Tibial artery (tissue), 4 donors: ENCODE measurements around the gene DMXL1.
"Not testable (repeated sequence)": the region's sequence is repeated elsewhere in the genome, so short reads cannot be mapped to it uniquely, and the experiment has no call there.

Source experiments
- DNase-seq, 2 donors: peaks; one replicate each; pipeline ENCODE4 v3.0.0-alpha.2; 2019
- H3K27ac ChIP-seq, 2 donors: fragments of 200-600 bp; sonication (generic) in 1 of 2; 1 replicate in 1 of 2; 2 replicates in 1 of 2; pipeline ENCODE4 v1.5.1; 2018 to 2019; ENCODE audit warnings: mild to moderate bottlenecking in 1 of 2
- H3K27me3 ChIP-seq, 2 donors: fragments of 200-600 bp; sonication (generic) in 1 of 2; one replicate each; pipeline versions ENCODE4 v1.5.1 to v1.6.0; 2016 to 2019
- H3K36me3 ChIP-seq, 3 donors: fragments of 200-600 bp; sonication (generic) in 2 of 3; one replicate each; pipeline ENCODE4 v1.5.1; 2016 to 2019; ENCODE audit warnings: mild to moderate bottlenecking in 2 of 3
- H3K4me1 ChIP-seq, 4 donors: fragments of 200-600 bp; sonication (generic) in 2 of 4; 1 replicate in 3 of 4; 2 replicates in 1 of 4; pipeline ENCODE4 v1.5.1; 2016 to 2019
- H3K4me3 ChIP-seq, 2 donors: fragments of 200-600 bp; sonication (generic) in 1 of 2; 1 replicate in 1 of 2; 2 replicates in 1 of 2; pipeline ENCODE4 v1.5.1; 2018 to 2019; ENCODE audit warnings: mild to moderate bottlenecking in 2 of 2
- H3K9me3 ChIP-seq, 3 donors: fragments of 200-600 bp; sonication (generic) in 1 of 3; one replicate each; pipeline ENCODE4 v1.5.1; 2016 to 2019
- CTCF ChIP-seq, 2 experiments: fragments of 200-600 bp in 1 of 2; fragments of 450-650 bp in 1 of 2; IDR thresholded peaks; one replicate each; pipeline ENCODE4 v1.5.1; 2017 to 2019; ENCODE audit warnings: antibody characterized with exemption in 2 of 2, mild to moderate bottlenecking in 1 of 2, moderate library complexity in 1 of 2
- intact Hi-C: fragments of 100-400 bp; cut with DNase I; formaldehyde crosslinking; loops from one replicate; pipeline ENCODE4 v1.15.0; 2023; ENCODE audit warnings: low total_unique reads

Gene DMXL1

GRCh38 chr5:119176785-119177184 is 105.9 kb downstream of the DMXL1 start:
- H3K27ac ChIP-seq, result no peak overlapping the region
- H3K27me3 ChIP-seq, result no peaks in the 10 kb centered on the region
- H3K4me3 ChIP-seq, result no peak overlapping the region
- intact Hi-C loops, result no loop called here
- no peak for TF ChIP-seq CTCF (IDR thresholded peaks at IDR 0.05)
- peaks cover 5 to 21% (median 13%) of the 10 kb centered on the region in 3 donors for H3K36me3 ChIP-seq
- no peaks in the 10 kb centered on the region for H3K9me3 ChIP-seq
- H3K4me1 ChIP-seq, result no peaks in the 10 kb centered on the region
- no peak for DNase-seq

- Histone ChIP-seq H3K9me3 (no peaks in the 10 kb centered on the region), H3K36me3 (peaks cover 5 to 17% (median 11%) of the 10 kb centered on the region in 3 donors), H3K27ac (no peak overlapping the region), H3K4me1 (no peaks in the 10 kb centered on the region), H3K27me3 (no peaks in the 10 kb centered on the region), H3K4me3 (no peak overlapping the region)
- DNase-seq, result no peak
- intact Hi-C loops, result no loop called here
- no peak for TF ChIP-seq CTCF (IDR thresholded peaks at IDR 0.05)
Measured at GRCh38 chr5:119177226-119177625, 106.3 kb downstream of the DMXL1 start.

- Histone ChIP-seq H3K4me3 (no peak overlapping the region), H3K27ac (no peak overlapping the region), H3K36me3 (peaks cover 5 to 14% (median 11%) of the 10 kb centered on the region in 3 donors), H3K4me1 (no peaks in the 10 kb centered on the region), H3K27me3 (no peaks in the 10 kb centered on the region), H3K9me3 (no peaks in the 10 kb centered on the region)
- TF ChIP-seq CTCF (IDR thresholded peaks at IDR 0.05), result no peak
- intact Hi-C loops, result no loop called here
- DNase-seq, result no peak
Measured at GRCh38 chr5:119178435-119178834, 107.5 kb downstream of the DMXL1 start.

GRCh38 chr5:119179857-119180641 is 109.2 kb downstream of the DMXL1 start:
- no peak for DNase-seq
- TF ChIP-seq CTCF (IDR thresholded peaks at IDR 0.05), result no peak
- Histone ChIP-seq H3K36me3 (peaks cover 5 to 14% (median 11%) of the 10 kb centered on the region in 3 donors), H3K4me3 (no peak overlapping the region), H3K27ac (no peak overlapping the region), H3K9me3 (no peaks in the 10 kb centered on the region), H3K4me1 (no peaks in the 10 kb centered on the region), H3K27me3 (no peaks in the 10 kb centered on the region)
- intact Hi-C loops, result no loop called here

GRCh38 chr5:119185512-119185911 is 114.6 kb downstream of the DMXL1 start:
- intact Hi-C loops, H3K9me3 ChIP-seq, H3K4me3 ChIP-seq, H3K36me3 ChIP-seq, H3K27ac ChIP-seq, H3K4me1 ChIP-seq, DNase-seq, H3K27me3 ChIP-seq: not testable (repeated sequence)

- Histone ChIP-seq H3K27me3 (no peaks in the 10 kb centered on the region), H3K4me3 (no peak overlapping the region), H3K27ac (no peak overlapping the region), H3K9me3 (no peaks in the 10 kb centered on the region), H3K4me1 (no peaks in the 10 kb centered on the region), H3K36me3 (peaks cover 18 to 23% (median 22%) of the 10 kb centered on the region in 3 donors)
- intact Hi-C loops, result no loop called here
- no peak for TF ChIP-seq CTCF (IDR thresholded peaks at IDR 0.05)
- DNase-seq, result no peak
Measured at GRCh38 chr5:119187776-119188529, 117.1 kb downstream of the DMXL1 start.
